ENCODE measurements around the gene ANKS1A. TPM values are rescaled to one million over a fixed set of nuclear protein-coding genes. Genes with fewer than 3 reads are reported as not detected.

ANKS1A gene
- polyA plus RNA-seq, 1 experiment = 5.1 TPM

DNA sequence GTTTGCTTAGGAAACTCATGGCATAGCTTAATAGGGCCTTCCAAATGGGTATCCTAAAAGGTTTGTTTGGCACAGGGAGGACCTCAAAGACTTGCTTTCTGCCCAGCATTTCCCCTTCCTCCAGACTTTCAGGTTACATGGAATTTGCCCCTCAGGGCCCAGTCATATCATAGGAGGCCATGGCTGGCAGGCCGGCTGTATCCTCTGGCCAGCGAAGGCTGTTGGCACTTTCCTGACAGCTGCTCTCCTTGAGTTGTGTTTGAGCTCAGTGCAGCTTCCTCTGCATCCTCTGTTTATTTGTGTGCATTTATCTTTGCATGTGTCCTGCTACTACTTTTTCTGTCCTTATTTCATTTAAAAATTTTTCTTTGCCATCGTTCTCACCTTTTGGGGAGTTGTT is 90.9 kb downstream of the ANKS1A start:
- H3K27ac ChIP-seq (ENCODE audit: low read depth, low read length) = no peak overlapping the region
- no peak overlapping the region for H3K4me3 ChIP-seq (ENCODE audit: low read depth, low read length)
- TF ChIP-seq, protein P1, sequence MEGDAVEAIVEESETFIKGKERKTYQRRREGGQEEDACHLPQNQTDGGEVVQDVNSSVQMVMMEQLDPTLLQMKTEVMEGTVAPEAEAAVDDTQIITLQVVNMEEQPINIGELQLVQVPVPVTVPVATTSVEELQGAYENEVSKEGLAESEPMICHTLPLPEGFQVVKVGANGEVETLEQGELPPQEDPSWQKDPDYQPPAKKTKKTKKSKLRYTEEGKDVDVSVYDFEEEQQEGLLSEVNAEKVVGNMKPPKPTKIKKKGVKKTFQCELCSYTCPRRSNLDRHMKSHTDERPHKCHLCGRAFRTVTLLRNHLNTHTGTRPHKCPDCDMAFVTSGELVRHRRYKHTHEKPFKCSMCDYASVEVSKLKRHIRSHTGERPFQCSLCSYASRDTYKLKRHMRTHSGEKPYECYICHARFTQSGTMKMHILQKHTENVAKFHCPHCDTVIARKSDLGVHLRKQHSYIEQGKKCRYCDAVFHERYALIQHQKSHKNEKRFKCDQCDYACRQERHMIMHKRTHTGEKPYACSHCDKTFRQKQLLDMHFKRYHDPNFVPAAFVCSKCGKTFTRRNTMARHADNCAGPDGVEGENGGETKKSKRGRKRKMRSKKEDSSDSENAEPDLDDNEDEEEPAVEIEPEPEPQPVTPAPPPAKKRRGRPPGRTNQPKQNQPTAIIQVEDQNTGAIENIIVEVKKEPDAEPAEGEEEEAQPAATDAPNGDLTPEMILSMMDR (IDR thresholded peaks at IDR 0.05; ENCODE audit: low read depth, low read length) = no peak
- H3K9me3 ChIP-seq (ENCODE audit: control insufficient read depth, insufficient read depth, low read length) = no peaks in the 10 kb centered on the region
- ChIA-PET POLR2A (interaction anchor here (0.7 kb wide), 1 partner anchor 68 kb away, joined by 3 read pairs; no protein-coding TSS in a partner anchor), CTCF (interaction anchor here (1.1 to 3.7 kb wide), 4 partner anchors 8 to 261 kb away, joined by 4 to 19 read pairs (median 6); no protein-coding TSS in a partner anchor)
- H3K27me3 ChIP-seq (ENCODE audit: control insufficient read depth, insufficient read depth, low read length) = no peaks in the 10 kb centered on the region
- no peak for DNase-seq (ENCODE audit: low read depth, low spot score)

DNA sequence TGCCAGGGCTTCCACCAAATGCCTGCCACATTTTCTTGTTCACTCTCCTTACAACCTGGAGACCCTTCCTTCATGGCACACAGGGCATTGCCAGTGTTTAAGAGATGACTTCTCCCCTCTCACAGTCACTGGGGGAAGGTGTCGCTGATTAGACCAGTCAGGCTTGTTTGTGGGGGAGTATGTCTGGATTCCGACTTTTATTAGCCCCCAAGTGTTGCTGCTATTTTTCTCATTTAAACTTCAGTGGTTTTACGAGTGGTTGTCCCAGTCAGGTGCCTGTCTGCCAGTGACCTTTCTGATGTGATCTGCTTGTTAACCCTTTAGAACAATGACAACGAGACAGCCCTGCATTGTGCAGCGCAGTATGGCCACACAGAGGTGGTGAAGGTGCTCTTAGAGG is 92.3 kb downstream of the ANKS1A start:
- no peak for DNase-seq (ENCODE audit: low read depth, low spot score)
- H3K4me3 ChIP-seq (ENCODE audit: low read depth, low read length) = no peak overlapping the region
- H3K9me3 ChIP-seq (ENCODE audit: control insufficient read depth, insufficient read depth, low read length) = no peaks in the 10 kb centered on the region
- ChIA-PET POLR2A (no interaction called here), CTCF (interaction anchor here (0.6 to 3.7 kb wide), 3 partner anchors 158 to 749 kb away, joined by 3 to 19 read pairs (median 3); no protein-coding TSS in a partner anchor)
- TF ChIP-seq, protein P1 (IDR thresholded peaks at IDR 0.05; ENCODE audit: low read depth, low read length) = no peak
- H3K27me3 ChIP-seq (ENCODE audit: control insufficient read depth, insufficient read depth, low read length) = no peaks in the 10 kb centered on the region
- H3K27ac ChIP-seq (ENCODE audit: low read depth, low read length) = no peak overlapping the region

DNA sequence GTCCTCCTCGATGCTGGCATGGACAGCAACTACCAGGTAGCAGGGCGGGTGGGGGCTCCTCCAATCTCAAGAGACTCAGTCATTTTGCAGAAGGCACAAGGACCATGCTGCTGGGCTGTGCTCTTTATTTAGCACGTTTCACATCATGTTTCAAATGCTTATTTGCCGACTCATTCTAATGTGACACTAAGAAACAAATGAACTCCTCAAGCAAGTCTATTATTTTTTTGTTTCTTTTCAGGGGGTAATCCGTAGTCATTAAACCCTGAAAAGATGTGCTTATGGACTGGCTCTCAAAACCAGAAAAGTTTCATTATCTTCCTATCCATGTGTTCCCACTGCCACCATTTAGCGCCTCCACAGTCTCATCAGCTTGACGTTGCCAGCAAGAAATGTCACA is 92.9 kb downstream of the ANKS1A start:
- ChIA-PET POLR2A (no interaction called here), CTCF (interaction anchor here (0.6 to 3.7 kb wide), 3 partner anchors 157 to 259 kb away, joined by 3 to 19 read pairs (median 3); no protein-coding TSS in a partner anchor)
- DNase-seq (ENCODE audit: low read depth, low spot score) = no peak
- H3K4me3 ChIP-seq (ENCODE audit: low read depth, low read length) = no peak overlapping the region
- TF ChIP-seq, protein P1 (IDR thresholded peaks at IDR 0.05; ENCODE audit: low read depth, low read length) = no peak
- H3K9me3 ChIP-seq (ENCODE audit: control insufficient read depth, insufficient read depth, low read length) = no peaks in the 10 kb centered on the region
- no peak overlapping the region for H3K27ac ChIP-seq (ENCODE audit: low read depth, low read length)
- H3K27me3 ChIP-seq (ENCODE audit: control insufficient read depth, insufficient read depth, low read length) = no peaks in the 10 kb centered on the region

DNA sequence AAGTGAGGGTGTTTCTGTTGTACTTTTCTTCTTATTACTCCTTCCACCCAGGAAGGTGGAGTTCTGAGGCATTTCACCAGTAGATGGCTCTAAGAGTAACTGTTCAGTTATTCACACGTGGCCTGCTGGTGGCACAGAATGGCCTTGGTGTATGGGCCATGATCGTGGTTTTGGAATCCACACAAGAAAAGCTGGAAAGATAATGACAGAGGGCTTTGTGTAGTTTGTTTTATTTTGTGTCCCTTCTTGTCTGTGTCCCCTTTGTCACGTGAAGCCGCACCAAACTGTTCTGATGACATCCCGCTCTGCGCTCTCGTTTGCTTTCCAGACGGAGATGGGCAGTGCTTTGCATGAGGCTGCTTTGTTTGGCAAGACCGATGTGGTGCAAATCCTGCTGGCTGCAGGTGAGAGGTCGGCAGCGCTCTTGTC is 93.4 kb downstream of the ANKS1A start:
- no peak overlapping the region for H3K4me3 ChIP-seq (ENCODE audit: low read depth, low read length)
- ChIA-PET POLR2A (no interaction called here), CTCF (interaction anchor here (0.6 to 2.3 kb wide), 5 partner anchors 10 to 258 kb away, joined by 3 to 6 read pairs (median 3); no protein-coding TSS in a partner anchor)
- H3K27ac ChIP-seq (ENCODE audit: low read depth, low read length) = no peak overlapping the region
- DNase-seq (ENCODE audit: low read depth, low spot score) = no peak
- no peaks in the 10 kb centered on the region for H3K27me3 ChIP-seq (ENCODE audit: control insufficient read depth, insufficient read depth, low read length)
- TF ChIP-seq, protein P1 (IDR thresholded peaks at IDR 0.05; ENCODE audit: low read depth, low read length) = peak; percentile 44
- H3K9me3 ChIP-seq (ENCODE audit: control insufficient read depth, insufficient read depth, low read length) = no peaks in the 10 kb centered on the region

DNA sequence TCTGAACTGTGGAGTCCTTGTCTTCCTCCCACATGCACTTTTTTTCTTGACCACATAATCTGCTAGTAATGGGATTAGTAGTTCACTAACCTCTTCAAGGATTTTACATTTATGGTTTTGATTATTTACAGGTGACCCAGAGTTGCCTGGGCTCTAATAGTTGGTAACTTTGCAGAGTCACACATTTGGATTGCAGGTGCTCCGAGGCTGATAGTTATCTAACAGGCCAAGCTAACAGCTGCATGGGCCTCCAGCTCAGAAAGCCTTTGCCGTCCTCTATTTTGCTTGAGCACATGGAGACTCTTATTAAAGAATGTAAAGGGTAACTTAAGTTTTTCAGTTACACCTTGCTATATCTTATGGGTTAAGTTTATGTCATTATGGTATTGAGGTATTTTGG is 95.4 kb downstream of the ANKS1A start:
- CTCF ChIA-PET = interaction anchor here (0.6 to 6.9 kb wide), 6 partner anchors 9 to 257 kb away, joined by 3 to 178 read pairs (median 8); partner anchors contain the start of gene TCP11
- Histone ChIP-seq H3K27me3 (ENCODE audit: control insufficient read depth, insufficient read depth, low read length) (no peaks in the 10 kb centered on the region), H3K9me3 (ENCODE audit: control insufficient read depth, insufficient read depth, low read length) (no peaks in the 10 kb centered on the region), H3K27ac (ENCODE audit: low read depth, low read length) (no peak overlapping the region), H3K4me3 (ENCODE audit: low read depth, low read length) (no peak overlapping the region)
- no peak for DNase-seq (ENCODE audit: low read depth, low spot score)
- TF ChIP-seq, protein P1 (IDR thresholded peaks at IDR 0.05; ENCODE audit: low read depth, low read length) = no peak
- POLR2A ChIA-PET = no interaction called here

All from AG04450 (cell line).